Breast epithelium (tissue), 4 donors: ENCODE results near the gene UQCC5. TPM values are rescaled to one million over a fixed set of nuclear protein-coding genes. Genes with fewer than 3 reads are reported as not detected.

Source experiments
- DNase-seq, 2 donors: peaks; one replicate each; pipeline ENCODE4 v3.0.0-alpha.2; 2019; ENCODE audit warnings: low spot score in 2 of 2
- H3K27ac ChIP-seq, 2 donors: fragments of 200-600 bp; sonication (generic) in 1 of 2; one replicate each; pipeline ENCODE4 v1.5.1; 2016 to 2019; ENCODE audit warnings: mild to moderate bottlenecking in 1 of 2
- H3K27me3 ChIP-seq, 2 donors: fragments of 200-600 bp; sonication (generic) in 1 of 2; one replicate each; pipeline versions ENCODE4 v1.5.1 to v1.6.0; 2017 to 2019; ENCODE audit warnings: control low read depth in 1 of 2, mild to moderate bottlenecking in 1 of 2
- H3K36me3 ChIP-seq: fragments of 200-600 bp; one replicate; pipeline ENCODE4 v1.5.1; 2019
- H3K4me1 ChIP-seq, 2 donors: fragments of 200-600 bp; sonication (generic); one replicate each; pipeline ENCODE4 v1.5.1; 2016 to 2019; ENCODE audit warnings: control low read depth in 1 of 2
- H3K4me3 ChIP-seq, 3 donors: fragments of 200-600 bp; sonication (generic); 1 replicate in 2 of 3; 2 replicates in 1 of 3; pipeline ENCODE4 v1.5.1; 2016 to 2019; ENCODE audit warnings: mild to moderate bottlenecking in 3 of 3, moderate library complexity in 2 of 3
- H3K9me3 ChIP-seq, 2 donors: fragments of 200-600 bp; sonication (generic) in 1 of 2; one replicate each; pipeline ENCODE4 v1.5.1; 2016 to 2019; ENCODE audit warnings: control low read depth in 1 of 2
- POLR2A ChIP-seq: fragments of 450-650 bp; IDR thresholded peaks from one replicate; pipeline ENCODE4 v1.6.1; 2016; ENCODE audit warnings: antibody characterized with exemption, mild to moderate bottlenecking, moderate library complexity
- POLR2AphosphoS5 ChIP-seq, 3 donors: sonication (generic); formaldehyde crosslinking; IDR thresholded peaks; one replicate each; pipeline ENCODE4 v1.6.1; 2017; ENCODE audit warnings: antibody characterized with exemption in 3 of 3
- intact Hi-C: fragments of 100-400 bp; cut with DNase I; formaldehyde crosslinking; loops from one replicate; pipeline ENCODE4 v1.15.1; 2023; ENCODE audit warnings: low total_unique reads
- total RNA-seq, 3 donors: library from RNA; depleted of rRNA; stranded (reverse); fragments of >200 nt; gene quantifications; one replicate each; pipeline ENCODE4 v1.1.0, GENCODE V29; 2016
- TF ChIP-seq, protein P1 (sequence below), 3 donors: fragments of 450-650 bp; IDR thresholded peaks; one replicate each; pipeline ENCODE4 v1.5.1; 2016 to 2017; ENCODE audit warnings: antibody characterized with exemption in 3 of 3, mild to moderate bottlenecking in 3 of 3, moderate library complexity in 3 of 3

UQCC5 gene
- total RNA-seq, 3 donors from 2014 or later: 1.3 to 14.1 (median 1.8) TPM

DNA sequence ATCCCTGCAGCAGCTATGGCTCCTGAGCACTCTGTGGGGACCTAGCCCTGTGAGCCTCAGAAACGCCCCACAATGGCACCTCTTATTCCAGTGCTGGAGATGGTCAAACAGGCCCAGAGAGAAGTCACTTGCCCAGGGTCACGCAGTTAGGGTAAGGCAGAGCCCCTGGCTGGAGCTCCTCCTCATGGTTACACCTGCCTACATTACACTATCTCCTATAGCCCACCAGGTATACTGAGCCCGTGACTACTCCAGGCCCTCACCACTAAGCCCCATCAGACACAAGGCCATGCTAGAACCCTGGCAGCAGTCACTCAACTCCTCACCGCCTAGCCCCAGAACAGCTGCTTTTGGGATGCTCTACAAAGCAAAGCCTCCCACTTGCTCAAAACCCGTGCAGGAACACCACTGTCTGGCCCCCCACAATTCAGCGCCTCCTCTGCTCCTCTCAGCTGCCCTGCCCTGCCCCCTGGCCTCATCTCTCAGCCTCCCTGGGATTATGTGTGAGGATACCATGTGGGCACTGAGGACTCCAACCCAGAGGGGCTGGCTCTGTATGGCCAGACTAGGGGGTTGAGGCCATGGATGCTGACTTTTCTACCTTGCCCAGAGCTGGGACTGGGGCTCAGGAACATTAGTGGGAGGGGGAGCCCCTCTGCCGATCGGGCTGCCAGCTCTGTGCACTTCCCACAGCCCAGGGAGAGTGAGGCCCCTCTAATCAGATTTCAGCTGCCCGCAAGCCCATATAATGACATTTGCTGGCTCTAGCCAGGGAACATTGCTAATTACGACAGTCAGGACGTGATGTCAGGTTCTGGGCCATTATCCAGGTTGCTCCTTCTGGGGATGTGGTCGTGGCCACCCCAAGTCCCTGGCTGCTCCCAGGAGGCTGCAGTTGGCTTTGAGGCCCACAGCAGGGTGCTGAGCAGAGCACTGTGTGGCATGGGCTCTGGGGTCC, 6.8 kb upstream of the UQCC5 start:
- Histone ChIP-seq H3K9me3 (no peaks in the 10 kb centered on the region), H3K27me3 (no peaks in the 10 kb centered on the region), H3K4me1 (peaks cover 9 to 22% of the 10 kb centered on the region in 2 donors), H3K36me3 (no peaks in the 10 kb centered on the region), H3K27ac (peak overlapping the region; percentile 31 to 94), H3K4me3 (no peak overlapping the region)
- TF ChIP-seq, protein P1, sequence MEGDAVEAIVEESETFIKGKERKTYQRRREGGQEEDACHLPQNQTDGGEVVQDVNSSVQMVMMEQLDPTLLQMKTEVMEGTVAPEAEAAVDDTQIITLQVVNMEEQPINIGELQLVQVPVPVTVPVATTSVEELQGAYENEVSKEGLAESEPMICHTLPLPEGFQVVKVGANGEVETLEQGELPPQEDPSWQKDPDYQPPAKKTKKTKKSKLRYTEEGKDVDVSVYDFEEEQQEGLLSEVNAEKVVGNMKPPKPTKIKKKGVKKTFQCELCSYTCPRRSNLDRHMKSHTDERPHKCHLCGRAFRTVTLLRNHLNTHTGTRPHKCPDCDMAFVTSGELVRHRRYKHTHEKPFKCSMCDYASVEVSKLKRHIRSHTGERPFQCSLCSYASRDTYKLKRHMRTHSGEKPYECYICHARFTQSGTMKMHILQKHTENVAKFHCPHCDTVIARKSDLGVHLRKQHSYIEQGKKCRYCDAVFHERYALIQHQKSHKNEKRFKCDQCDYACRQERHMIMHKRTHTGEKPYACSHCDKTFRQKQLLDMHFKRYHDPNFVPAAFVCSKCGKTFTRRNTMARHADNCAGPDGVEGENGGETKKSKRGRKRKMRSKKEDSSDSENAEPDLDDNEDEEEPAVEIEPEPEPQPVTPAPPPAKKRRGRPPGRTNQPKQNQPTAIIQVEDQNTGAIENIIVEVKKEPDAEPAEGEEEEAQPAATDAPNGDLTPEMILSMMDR (IDR thresholded peaks at IDR 0.05): no peak
- no peak for TF ChIP-seq POLR2A
- no peak for TF ChIP-seq POLR2AphosphoS5 (IDR thresholded peaks at IDR 0.05)
- intact Hi-C loops: loop anchor here (10.0 kb wide), 2 partner anchors 55 to 175 kb away; partner anchors contain the start of genes GLT8D1 and SPCS1
- peak in 1 of 2 donors; percentile 34 for DNase-seq

DNA sequence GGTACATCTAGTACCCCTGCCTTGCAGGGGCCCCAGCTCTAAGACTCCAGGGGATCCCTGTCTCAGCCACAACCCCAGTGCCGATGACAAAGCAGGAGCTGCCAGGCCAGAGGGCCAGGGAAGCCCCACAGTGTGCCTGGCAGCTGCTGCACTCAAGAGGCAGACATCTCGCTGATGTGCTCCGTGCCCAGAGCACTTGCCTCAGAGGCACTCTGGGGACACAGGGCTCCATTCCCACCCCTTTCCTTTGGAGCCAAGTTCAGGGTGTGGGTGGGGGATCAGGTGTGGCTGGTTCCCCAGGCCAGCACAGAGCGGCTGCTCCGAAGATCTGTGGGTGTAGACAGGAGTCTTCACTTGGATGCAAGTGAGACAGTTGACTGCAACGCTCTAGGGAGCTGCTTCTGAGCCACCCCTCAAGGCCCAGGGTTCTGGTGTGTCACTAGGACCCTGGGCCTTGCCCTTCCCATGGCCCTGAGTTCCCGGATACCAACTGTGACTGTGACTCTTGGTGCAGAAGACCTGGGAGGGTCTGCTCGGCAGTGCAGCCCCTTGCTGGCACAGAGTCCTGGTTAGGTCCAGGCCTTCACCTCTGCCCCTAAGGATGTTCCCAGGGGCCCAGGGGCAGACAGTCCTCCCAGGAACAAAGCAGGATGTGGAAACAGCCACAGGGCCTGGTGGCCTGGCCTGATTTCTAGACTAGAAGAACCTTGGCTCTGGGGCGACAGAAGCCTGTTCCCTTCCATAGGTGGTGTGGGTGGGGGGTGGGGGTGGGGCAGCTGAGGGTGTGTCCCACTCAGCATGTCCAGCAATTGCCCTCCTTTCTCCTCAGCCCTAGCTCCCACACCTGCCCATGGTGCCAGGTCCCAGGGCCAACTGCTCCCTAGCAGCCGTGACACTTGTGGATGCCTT, 5.2 kb upstream of the UQCC5 start:
- peak overlapping the region; percentile 40 to 94 for H3K27ac ChIP-seq
- TF ChIP-seq POLR2A (no peak), POLR2AphosphoS5 (IDR thresholded peaks at IDR 0.05) (no peak)
- TF ChIP-seq, protein P1 (IDR thresholded peaks at IDR 0.05): no peak
- no peaks in the 10 kb centered on the region for H3K27me3 ChIP-seq
- no peaks in the 10 kb centered on the region for H3K36me3 ChIP-seq
- no peaks in the 10 kb centered on the region for H3K9me3 ChIP-seq
- intact Hi-C loops: loop anchor here (10.0 kb wide), 2 partner anchors 56 to 174 kb away; partner anchors contain the start of genes GLT8D1 and SPCS1
- H3K4me1 ChIP-seq: peaks cover 7 to 10% of the 10 kb centered on the region in 2 donors
- DNase-seq: peak in 1 of 2 donors; percentile 38
- H3K4me3 ChIP-seq: peak overlapping the region in 1 of 3 donors; percentile 8

DNA sequence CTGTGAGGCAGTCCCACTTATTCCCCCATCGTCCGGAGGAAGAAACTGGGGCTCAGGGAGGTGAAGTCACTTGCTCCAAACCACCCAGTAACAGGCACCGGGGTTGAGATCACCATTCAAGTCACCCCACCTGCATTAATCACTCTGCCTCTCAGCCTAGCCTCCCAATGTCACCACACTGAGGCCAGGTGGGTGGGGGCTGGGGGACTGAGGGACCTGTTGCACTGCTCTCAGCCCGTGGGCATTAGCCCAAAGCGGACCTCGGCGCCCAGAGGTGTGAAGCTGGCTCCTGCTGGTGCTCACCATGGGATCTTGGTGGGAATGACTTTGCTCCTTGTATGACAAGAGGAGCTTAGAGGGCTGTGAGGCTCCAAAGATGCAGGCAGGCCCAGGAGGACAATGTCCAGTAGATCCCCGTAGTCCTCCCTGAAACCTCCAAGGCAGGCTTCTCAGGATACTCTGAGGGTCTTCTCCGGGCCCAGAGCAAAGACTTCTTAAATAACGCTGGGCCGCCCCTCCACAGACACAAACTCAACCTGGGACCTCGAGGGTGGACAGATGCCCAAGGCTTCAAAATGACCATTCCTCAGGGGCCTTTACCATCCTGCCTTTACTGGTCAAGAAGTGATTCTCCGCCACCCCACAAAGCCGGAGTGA, 4.4 kb upstream of the UQCC5 start:
- H3K36me3 ChIP-seq: no peaks in the 10 kb centered on the region
- H3K9me3 ChIP-seq: no peaks in the 10 kb centered on the region
- intact Hi-C loops: loop anchor here (10.0 kb wide), 2 partner anchors 57 to 173 kb away; partner anchors contain the start of genes GLT8D1 and SPCS1
- H3K27ac ChIP-seq: peak overlapping the region; percentile 40 to 94
- peak in 1 of 2 donors; percentile 49 for DNase-seq
- no peaks in the 10 kb centered on the region for H3K27me3 ChIP-seq
- peaks cover 7 to 10% of the 10 kb centered on the region in 2 donors for H3K4me1 ChIP-seq
- TF ChIP-seq, protein P1 (IDR thresholded peaks at IDR 0.05): no peak
- TF ChIP-seq POLR2AphosphoS5 (IDR thresholded peaks at IDR 0.05) (no peak), POLR2A (no peak)
- H3K4me3 ChIP-seq: peak overlapping the region; percentile 64 to 97 (median 70)

DNA sequence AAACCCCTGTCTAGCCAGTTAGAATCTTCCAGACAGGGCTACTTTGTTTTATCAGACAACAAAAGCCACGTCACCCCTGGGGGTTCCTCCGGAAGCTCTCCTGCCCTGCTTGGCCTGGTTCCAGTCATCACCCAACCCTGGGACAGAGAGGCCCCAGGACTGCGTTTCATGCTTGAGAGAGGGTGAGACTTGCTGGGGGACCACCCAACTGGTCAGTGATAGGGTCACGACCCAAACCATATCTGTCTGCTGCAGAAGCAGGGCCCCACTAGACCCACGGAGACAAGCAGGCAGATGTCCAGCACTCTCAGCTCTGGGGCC, 3.9 kb upstream of the UQCC5 start:
- H3K4me3 ChIP-seq: peak overlapping the region; percentile 64 to 97 (median 70)
- intact Hi-C loops: loop anchor here (10.0 kb wide), 2 partner anchors 58 to 172 kb away; partner anchors contain the start of genes GLT8D1 and SPCS1
- DNase-seq: no peak
- H3K9me3 ChIP-seq: no peaks in the 10 kb centered on the region
- peak overlapping the region; percentile 60 to 94 for H3K27ac ChIP-seq
- H3K4me1 ChIP-seq: peaks cover 10 to 11% of the 10 kb centered on the region in 2 donors
- H3K27me3 ChIP-seq: no peaks in the 10 kb centered on the region
- TF ChIP-seq, protein P1 (IDR thresholded peaks at IDR 0.05): no peak
- TF ChIP-seq POLR2A (no peak), POLR2AphosphoS5 (IDR thresholded peaks at IDR 0.05) (no peak)
- no peaks in the 10 kb centered on the region for H3K36me3 ChIP-seq
